Left kidney (tissue), 2 donors: ENCODE measurements around the gene PCED1A. TPM values are rescaled to one million over a fixed set of nuclear protein-coding genes. Genes with fewer than 3 reads are reported as not detected.

Experiments used
- DNase-seq: peaks from one replicate; pipeline ENCODE4 v3.0.0-alpha.2; 2013
- polyA plus RNA-seq: library from polyadenylated mRNA; unstranded; fragments of 120-200 nt; gene quantifications from one replicate; pipeline ENCODE4 v1.2.1, GENCODE V29; 2013; ENCODE audit not compliant: insufficient read length

PCED1A gene
- polyA plus RNA-seq, 1 donor, result 56.3 TPM

- peak; percentile 72 for DNase-seq
These were observed 34.6 kb downstream of the PCED1A start for GRCh38 chr20:2805689-2806350.

GRCh38 chr20:2804852-2805688 is 35.4 kb downstream of the PCED1A start:
- DNase-seq, result no peak

GRCh38 chr20:2804041-2804828 is 36.2 kb downstream of the PCED1A start:
- no peak for DNase-seq

GRCh38 chr20:2801286-2801728 is 39.1 kb downstream of the PCED1A start:
- DNase-seq, result no peak

GRCh38 chr20:2800521-2801285 is 39.8 kb downstream of the PCED1A start, which contains the start of gene CPXM1:
TSS of gene CPXM1 (minus strand) at chr20:2800627. CDS start at chr20:2800572, 55 bp downstream.
- DNase-seq, result no peak

- no peak for DNase-seq
These were observed 40.6 kb downstream of the PCED1A start for GRCh38 chr20:2799688-2800520.

GRCh38 chr20:2799271-2799670 is 41.2 kb downstream of the PCED1A start:
- DNase-seq, result no peak

- no peak for DNase-seq
These were observed 41.6 kb downstream of the PCED1A start for GRCh38 chr20:2798814-2799213.

- DNase-seq, result no peak
These were observed 42.2 kb downstream of the PCED1A start for GRCh38 chr20:2798095-2798805.

GRCh38 chr20:2797136-2797983 is 43.1 kb downstream of the PCED1A start:
- no peak for DNase-seq

- no peak for DNase-seq
These were observed 44.3 kb downstream of the PCED1A start for GRCh38 chr20:2796011-2796660.

GRCh38 chr20:2795451-2795850 is 45.0 kb downstream of the PCED1A start:
- no peak for DNase-seq

- no peak for DNase-seq
These were observed 45.5 kb downstream of the PCED1A start for GRCh38 chr20:2794866-2795447.

GRCh38 chr20:2794202-2794748 is 46.2 kb downstream of the PCED1A start:
- DNase-seq, result no peak

- DNase-seq, result no peak
These were observed 47.0 kb downstream of the PCED1A start for GRCh38 chr20:2793471-2793870.
